ENCODE results near the gene KIF18A. TPM values are rescaled to one million over a fixed set of nuclear protein-coding genes. Genes with fewer than 3 reads are reported as not detected.
A peak's percentile ranks its signal among the peaks of the same experiment; 100 is the strongest.
"Not testable (repeated sequence)": the region's sequence is repeated elsewhere in the genome, so short reads cannot be mapped to it uniquely, and the experiment has no call there.

The KIF18A gene
- total RNA-seq, 1 donor from 2014 or later = 4.9 TPM

- DNase-seq (ENCODE audit: low spot score in 2 of 2) (no peak), FAIRE-seq (no peak)
Measured at GRCh38 chr11:28107191-28107749, 686 bp downstream of the KIF18A start.

GRCh38 chr11:28106353-28107043 lies 1.5 kb downstream of the KIF18A start:
- DNase-seq (ENCODE audit: low spot score in 2 of 2) (no peak), FAIRE-seq (no peak)

- no peak for DNase-seq (ENCODE audit: low spot score in 2 of 2)
- FAIRE-seq = no peak
Measured at GRCh38 chr11:28105869-28106268, 2.1 kb downstream of the KIF18A start.

- FAIRE-seq (no peak), DNase-seq (ENCODE audit: low spot score in 2 of 2) (no peak)
Measured at GRCh38 chr11:28104984-28105383, 3.0 kb downstream of the KIF18A start.

GRCh38 chr11:28104425-28104824 lies 3.5 kb downstream of the KIF18A start:
- no peak for FAIRE-seq

GRCh38 chr11:28102300-28102699 lies 5.7 kb downstream of the KIF18A start:
- DNase-seq (ENCODE audit: low spot score in 2 of 2); FAIRE-seq: not testable (repeated sequence)

More at GRCh38 chr11:28104425-28104824, 3.5 kb downstream of the KIF18A start:
- DNase-seq (ENCODE audit: low spot score in 2 of 2) = no peak

- DNase-seq (ENCODE audit: low spot score in 2 of 2) (no peak), FAIRE-seq (no peak)
Measured at GRCh38 chr11:28100665-28101064, 7.3 kb downstream of the KIF18A start.

GRCh38 chr11:28099715-28100114 lies 8.2 kb downstream of the KIF18A start:
- no peak for DNase-seq (ENCODE audit: low spot score in 2 of 2)
- FAIRE-seq = no peak

GRCh38 chr11:28098257-28098656 lies 9.7 kb downstream of the KIF18A start:
- DNase-seq (ENCODE audit: low spot score in 2 of 2) = no peak
- no peak for FAIRE-seq

GRCh38 chr11:28092786-28093185 lies 15.2 kb downstream of the KIF18A start:
- FAIRE-seq (no peak), DNase-seq (ENCODE audit: low spot score in 2 of 2) (no peak)

GRCh38 chr11:28090052-28090749 lies 17.8 kb downstream of the KIF18A start:
- FAIRE-seq = peak; percentile 17

GRCh38 chr11:28089378-28089777 lies 18.6 kb downstream of the KIF18A start:
- no peak for DNase-seq (ENCODE audit: low spot score in 2 of 2)
- no peak for FAIRE-seq

More at GRCh38 chr11:28090052-28090749, 17.8 kb downstream of the KIF18A start:
- DNase-seq (ENCODE audit: low spot score in 2 of 2) = no peak

- FAIRE-seq; DNase-seq (ENCODE audit: low spot score in 2 of 2): not testable (repeated sequence)
Measured at GRCh38 chr11:28087693-28088092, 20.3 kb downstream of the KIF18A start.

GRCh38 chr11:28087192-28087591 lies 20.8 kb downstream of the KIF18A start:
- FAIRE-seq; DNase-seq (ENCODE audit: low spot score in 2 of 2): not testable (repeated sequence)

GRCh38 chr11:28086569-28086968 lies 21.4 kb downstream of the KIF18A start:
- DNase-seq (ENCODE audit: low spot score in 2 of 2) = no peak
- FAIRE-seq = no peak

- DNase-seq (ENCODE audit: low spot score in 2 of 2) (no peak), FAIRE-seq (no peak)
Measured at GRCh38 chr11:28083118-28083517, 24.8 kb downstream of the KIF18A start.

GRCh38 chr11:28077521-28077920 lies 30.4 kb downstream of the KIF18A start:
- FAIRE-seq (no peak), DNase-seq (ENCODE audit: low spot score in 2 of 2) (no peak)

GRCh38 chr11:28072321-28072720 lies 35.6 kb downstream of the KIF18A start:
- no peak for DNase-seq (ENCODE audit: low spot score in 2 of 2)
- FAIRE-seq = no peak

GRCh38 chr11:28071305-28071704 lies 36.7 kb downstream of the KIF18A start:
- DNase-seq (ENCODE audit: low spot score in 2 of 2) (no peak), FAIRE-seq (peak; percentile 94)

- no peak for FAIRE-seq
- no peak for DNase-seq (ENCODE audit: low spot score in 2 of 2)
Measured at GRCh38 chr11:28058333-28058732, 49.6 kb downstream of the KIF18A start.

- DNase-seq (ENCODE audit: low spot score in 2 of 2) (no peak), FAIRE-seq (no peak)
Measured at GRCh38 chr11:28054821-28055220, 53.1 kb downstream of the KIF18A start.
